GM12891 (cell line): ENCODE results near the gene PRKAR2A.

Experiments
- PAX5 ChIP-seq: IDR thresholded peaks from 2 replicates; pipeline ENCODE4 v1.6.1; 2011; ENCODE audit warnings: low read length, moderate library complexity, mild to moderate bottlenecking; ENCODE audit not compliant: insufficient read depth, severe bottlenecking
- POLR2A ChIP-seq: IDR thresholded peaks from 2 replicates; pipeline ENCODE4 v1.6.1; 2011; ENCODE audit warnings: low read depth, low read length, control low read depth
- POLR2AphosphoS5 ChIP-seq: IDR thresholded peaks from 2 replicates; pipeline ENCODE4 v1.6.1; 2011; ENCODE audit warnings: low read depth, low read length, control low read depth
- TAF1 ChIP-seq: IDR thresholded peaks from 2 replicates; pipeline ENCODE4 v1.6.1; 2011; ENCODE audit warnings: low read depth, low read length, control low read depth

- TF ChIP-seq POLR2A: no peak
- TF ChIP-seq POLR2AphosphoS5: no peak; the same call in 1 of the 2 replicates
- TF ChIP-seq TAF1: no peak
- no peak for TF ChIP-seq PAX5
Observed at GRCh38 chr3:48697952-48698351, 149.7 kb downstream of the PRKAR2A start.
